Measurements from ENCODE around the gene SERPING1.

Gene SERPING1

GRCh38 chr11:57646194-57646798 is 48.8 kb downstream of the SERPING1 start:
- Histone ChIP-seq H3K9me3 (ENCODE audit: control insufficient read depth, low read length) (no peaks in the 10 kb centered on the region), H2AFZ (no peak overlapping the region), H3K9ac (no peak overlapping the region), H3K4me1 (no peaks in the 10 kb centered on the region), H3K36me3 (ENCODE audit: control insufficient read depth, insufficient read depth, low read length) (no peaks in the 10 kb centered on the region), H3K79me2 (no peaks in the 10 kb centered on the region), H3K4me2 (ENCODE audit: low read length) (no peak overlapping the region), H3K27ac (no peak overlapping the region), H3K4me3 (ENCODE audit: low read depth, low read length) (no peak overlapping the region), H3K27me3 (ENCODE audit: control insufficient read depth, insufficient read depth, low read length) (no peaks in the 10 kb centered on the region)
- no peak for TF ChIP-seq CTCF (IDR thresholded peaks at IDR 0.05)

GRCh38 chr11:57646799-57647303 is 49.4 kb downstream of the SERPING1 start:
- H3K4me1 ChIP-seq, result no peaks in the 10 kb centered on the region
- H3K36me3 ChIP-seq (ENCODE audit: control insufficient read depth, insufficient read depth, low read length), result no peaks in the 10 kb centered on the region
- no peak overlapping the region for H3K9ac ChIP-seq
- H3K9me3 ChIP-seq (ENCODE audit: control insufficient read depth, low read length), result no peaks in the 10 kb centered on the region
- H3K4me2 ChIP-seq (ENCODE audit: low read length), result no peak overlapping the region
- no peaks in the 10 kb centered on the region for H3K79me2 ChIP-seq
- TF ChIP-seq CTCF (IDR thresholded peaks at IDR 0.05), result no peak
- H2AFZ ChIP-seq, result no peak overlapping the region
- no peak overlapping the region for H3K4me3 ChIP-seq (ENCODE audit: low read depth, low read length)
- H3K27ac ChIP-seq, result no peak overlapping the region
- H3K27me3 ChIP-seq (ENCODE audit: control insufficient read depth, insufficient read depth, low read length), result no peaks in the 10 kb centered on the region

- H3K36me3 ChIP-seq (ENCODE audit: control insufficient read depth, insufficient read depth, low read length), result no peaks in the 10 kb centered on the region
- H3K27me3 ChIP-seq (ENCODE audit: control insufficient read depth, insufficient read depth, low read length), result no peaks in the 10 kb centered on the region
- H3K79me2 ChIP-seq, result no peaks in the 10 kb centered on the region
- no peaks in the 10 kb centered on the region for H3K9me3 ChIP-seq (ENCODE audit: control insufficient read depth, low read length)
- TF ChIP-seq CTCF (IDR thresholded peaks at IDR 0.05), result no peak
- H3K9ac ChIP-seq, result no peak overlapping the region
- no peak overlapping the region for H2AFZ ChIP-seq
- H3K4me3 ChIP-seq (ENCODE audit: low read depth, low read length), result no peak overlapping the region
- no peak overlapping the region for H3K27ac ChIP-seq
- H3K4me1 ChIP-seq, result no peaks in the 10 kb centered on the region
- H3K4me2 ChIP-seq (ENCODE audit: low read length), result no peak overlapping the region
Measured at GRCh38 chr11:57647372-57647771, 49.9 kb downstream of the SERPING1 start.

- Histone ChIP-seq H3K4me1 (no peaks in the 10 kb centered on the region), H3K4me3 (ENCODE audit: low read depth, low read length) (no peak overlapping the region), H3K27ac (no peak overlapping the region), H3K27me3 (ENCODE audit: control insufficient read depth, insufficient read depth, low read length) (no peaks in the 10 kb centered on the region), H2AFZ (no peak overlapping the region), H3K9ac (no peak overlapping the region), H3K36me3 (ENCODE audit: control insufficient read depth, insufficient read depth, low read length) (no peaks in the 10 kb centered on the region), H3K9me3 (ENCODE audit: control insufficient read depth, low read length) (no peaks in the 10 kb centered on the region), H3K4me2 (ENCODE audit: low read length) (no peak overlapping the region), H3K79me2 (no peaks in the 10 kb centered on the region)
- TF ChIP-seq CTCF (IDR thresholded peaks at IDR 0.05), result no peak
Measured at GRCh38 chr11:57647960-57648800, 50.7 kb downstream of the SERPING1 start.
